ENCODE data around the gene STPG4.

The STPG4 gene

DNA sequence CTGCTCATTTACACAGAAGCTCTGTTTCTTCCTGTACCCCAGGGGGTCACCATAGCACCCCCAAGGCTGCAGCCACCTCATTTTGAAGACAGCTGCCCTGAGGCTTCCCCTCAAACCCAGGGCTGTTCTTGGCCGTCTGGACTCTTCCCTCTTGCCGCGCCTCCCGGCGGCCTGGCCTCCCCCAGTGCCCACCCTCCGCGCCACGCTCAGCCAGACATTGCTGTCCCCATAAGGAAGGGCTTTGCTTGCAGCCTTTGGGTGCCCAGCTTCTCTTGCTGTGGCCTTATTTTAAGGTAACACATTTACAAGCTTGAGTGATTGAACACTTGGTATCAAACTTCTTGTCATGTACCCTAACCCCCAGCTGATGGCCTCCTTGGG, 79.0 kb downstream of the STPG4 start:
- Histone ChIP-seq H3K4me3 (ENCODE audit: low read length in 2 of 2) (no peak overlapping the region), H3K4me1 (ENCODE audit: control insufficient read depth in 2 of 2, insufficient read depth in 2 of 2, low read length in 2 of 2) (peaks cover 34 to 57% of the 10 kb centered on the region in 2 donors), H3K27me3 (ENCODE audit: control insufficient read depth in 2 of 2, insufficient read depth in 2 of 2, low read length in 2 of 2) (no peaks in the 10 kb centered on the region), H3K36me3 (ENCODE audit: control insufficient read depth in 2 of 2, insufficient read depth in 2 of 2, low read length in 2 of 2) (peaks cover 0 to 3% of the 10 kb centered on the region in 2 donors), H3K9me3 (ENCODE audit: control insufficient read depth in 2 of 2, low read length in 2 of 2) (no peaks in the 10 kb centered on the region), H3K9ac (ENCODE audit: low read depth in 1 of 2, low read length in 2 of 2) (no peak overlapping the region), H3K27ac (ENCODE audit: low read depth in 2 of 2, low read length in 2 of 2) (peak overlapping the region; percentile 37 to 48)

DNA sequence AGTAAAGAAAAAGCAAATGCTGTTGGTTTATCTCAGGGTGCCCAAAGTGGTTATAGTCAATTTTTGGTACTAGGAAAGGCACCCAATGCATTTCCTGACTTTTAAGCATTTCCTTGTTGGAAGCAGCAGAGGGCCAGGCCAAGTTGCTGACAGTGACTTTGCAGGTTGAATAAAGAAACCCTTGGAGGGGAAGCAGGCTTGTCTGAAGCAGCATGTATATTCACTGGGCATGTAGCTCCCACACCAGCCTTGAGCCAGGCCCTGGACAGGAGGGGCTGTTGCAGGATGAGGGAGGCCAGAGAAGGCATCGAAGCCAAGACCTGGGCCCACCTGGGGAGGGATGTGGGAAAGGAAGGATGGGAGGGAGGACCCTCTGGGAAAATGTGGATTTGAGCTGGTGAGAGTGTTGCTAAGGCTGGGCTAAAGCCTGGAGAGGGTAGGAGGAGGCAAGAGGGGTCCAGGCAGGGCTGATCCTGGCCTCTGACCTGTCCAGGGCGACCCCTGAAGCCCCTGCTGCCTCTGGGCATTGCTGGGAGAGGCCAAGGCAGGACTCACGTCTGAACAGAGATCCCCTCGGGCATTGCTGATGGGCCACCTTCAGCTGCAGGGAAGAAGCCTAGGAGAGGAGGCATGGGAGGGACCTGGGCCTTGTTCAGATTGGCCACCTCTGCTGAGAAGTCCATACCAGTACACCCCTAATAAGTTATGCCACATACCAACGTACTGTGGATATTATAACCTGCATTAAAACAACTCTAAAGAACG, 79.6 kb downstream of the STPG4 start:
- Histone ChIP-seq H3K9ac (ENCODE audit: low read depth in 1 of 2, low read length in 2 of 2) (no peak overlapping the region), H3K27ac (ENCODE audit: low read depth in 2 of 2, low read length in 2 of 2) (peak overlapping the region; percentile 13 to 48), H3K4me1 (ENCODE audit: control insufficient read depth in 2 of 2, insufficient read depth in 2 of 2, low read length in 2 of 2) (peaks cover 40 to 62% of the 10 kb centered on the region in 2 donors)

DNA sequence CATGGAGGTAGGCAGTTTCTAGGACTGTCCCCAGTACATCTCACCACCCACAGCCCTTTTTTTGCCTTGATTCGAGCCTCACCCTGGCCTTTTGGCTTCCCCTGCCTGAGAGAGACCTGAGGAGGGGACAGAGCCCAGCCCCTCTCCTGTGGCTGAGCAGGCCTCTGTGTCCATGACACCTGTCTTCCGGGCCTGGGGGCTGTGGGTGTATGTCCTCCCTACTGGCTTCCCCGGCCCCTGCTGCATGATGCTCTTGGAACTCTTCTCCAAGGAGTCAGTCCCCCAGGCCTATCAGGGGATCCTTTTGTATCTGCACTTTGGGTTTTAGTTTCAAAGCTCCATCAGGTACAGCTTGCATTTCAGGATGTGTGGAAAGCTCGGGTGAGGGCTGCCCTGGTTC, 80.4 kb downstream of the STPG4 start:
- H3K36me3 ChIP-seq (ENCODE audit: control insufficient read depth in 2 of 2, insufficient read depth in 2 of 2, low read length in 2 of 2), result peaks cover 0 to 3% of the 10 kb centered on the region in 2 donors
- no peak overlapping the region for H3K9ac ChIP-seq (ENCODE audit: low read depth in 1 of 2, low read length in 2 of 2)
- H3K4me1 ChIP-seq (ENCODE audit: control insufficient read depth in 2 of 2, insufficient read depth in 2 of 2, low read length in 2 of 2), result peaks cover 43 to 64% of the 10 kb centered on the region in 2 donors

More for the DNA sequence above, 79.6 kb downstream of the STPG4 start:
- Histone ChIP-seq H3K9me3 (ENCODE audit: control insufficient read depth in 2 of 2, low read length in 2 of 2) (no peaks in the 10 kb centered on the region), H3K4me3 (ENCODE audit: low read length in 2 of 2) (no peak overlapping the region), H3K36me3 (ENCODE audit: control insufficient read depth in 2 of 2, insufficient read depth in 2 of 2, low read length in 2 of 2) (peaks cover 0 to 3% of the 10 kb centered on the region in 2 donors), H3K27me3 (ENCODE audit: control insufficient read depth in 2 of 2, insufficient read depth in 2 of 2, low read length in 2 of 2) (no peaks in the 10 kb centered on the region)

DNA sequence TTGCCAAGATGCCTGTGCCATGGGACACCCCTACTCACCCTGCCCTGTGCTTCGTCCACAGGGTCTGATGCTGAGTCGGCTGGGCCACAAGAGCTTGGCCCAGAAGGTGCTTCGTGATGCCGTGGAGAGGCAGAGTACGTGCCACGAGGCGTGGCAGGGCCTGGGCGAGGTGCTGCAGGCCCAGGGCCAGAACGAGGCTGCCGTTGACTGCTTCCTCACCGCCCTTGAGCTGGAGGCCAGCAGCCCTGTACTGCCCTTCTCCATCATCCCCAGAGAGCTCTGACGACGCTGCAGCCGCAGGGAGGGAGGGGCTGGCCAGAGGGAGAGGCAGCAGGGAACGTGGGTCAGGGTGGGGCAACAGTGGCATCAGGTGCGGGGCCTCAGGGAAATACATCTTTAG, 81.5 kb downstream of the STPG4 start:
- H3K36me3 ChIP-seq (ENCODE audit: control insufficient read depth in 2 of 2, insufficient read depth in 2 of 2, low read length in 2 of 2), result peaks cover 0 to 3% of the 10 kb centered on the region in 2 donors
- no peaks in the 10 kb centered on the region for H3K27me3 ChIP-seq (ENCODE audit: control insufficient read depth in 2 of 2, insufficient read depth in 2 of 2, low read length in 2 of 2)
- H3K9ac ChIP-seq (ENCODE audit: low read depth in 1 of 2, low read length in 2 of 2), result peak overlapping the region; percentile 6 to 15
- H3K4me1 ChIP-seq (ENCODE audit: control insufficient read depth in 2 of 2, insufficient read depth in 2 of 2, low read length in 2 of 2), result peaks cover 45 to 66% of the 10 kb centered on the region in 2 donors
- H3K4me3 ChIP-seq (ENCODE audit: low read length in 2 of 2), result no peak overlapping the region
- no peaks in the 10 kb centered on the region for H3K9me3 ChIP-seq (ENCODE audit: control insufficient read depth in 2 of 2, low read length in 2 of 2)
- H3K27ac ChIP-seq (ENCODE audit: low read depth in 2 of 2, low read length in 2 of 2), result peak overlapping the region; percentile 54 to 89

More for the DNA sequence above, 80.4 kb downstream of the STPG4 start:
- Histone ChIP-seq H3K27ac (ENCODE audit: low read depth in 2 of 2, low read length in 2 of 2) (peak overlapping the region in 1 of 2 donors; percentile 89), H3K27me3 (ENCODE audit: control insufficient read depth in 2 of 2, insufficient read depth in 2 of 2, low read length in 2 of 2) (no peaks in the 10 kb centered on the region), H3K4me3 (ENCODE audit: low read length in 2 of 2) (no peak overlapping the region), H3K9me3 (ENCODE audit: control insufficient read depth in 2 of 2, low read length in 2 of 2) (no peaks in the 10 kb centered on the region)

DNA sequence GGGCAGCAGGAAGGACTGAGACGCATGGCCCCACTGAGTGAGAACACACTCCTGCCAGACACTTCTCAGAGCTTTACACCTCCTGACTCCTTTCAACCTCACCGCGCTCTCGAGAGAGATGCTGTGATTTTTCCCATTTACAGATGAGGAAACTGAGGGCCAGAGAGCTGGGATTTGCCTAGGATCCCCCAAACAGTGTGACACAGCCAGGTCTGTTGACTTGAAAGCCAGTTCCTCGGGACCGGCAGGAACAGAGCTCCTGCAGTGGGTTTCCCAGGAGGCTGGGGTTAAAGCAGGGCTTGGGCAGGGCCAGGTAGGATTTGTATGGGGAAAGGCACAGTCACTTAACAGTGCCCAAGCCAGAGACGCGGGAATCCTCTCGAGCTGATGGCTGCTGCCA, 81.9 kb downstream of the STPG4 start:
- Histone ChIP-seq H3K9me3 (ENCODE audit: control insufficient read depth in 2 of 2, low read length in 2 of 2) (no peaks in the 10 kb centered on the region), H3K4me1 (ENCODE audit: control insufficient read depth in 2 of 2, insufficient read depth in 2 of 2, low read length in 2 of 2) (peaks cover 47 to 66% of the 10 kb centered on the region in 2 donors), H3K27me3 (ENCODE audit: control insufficient read depth in 2 of 2, insufficient read depth in 2 of 2, low read length in 2 of 2) (no peaks in the 10 kb centered on the region), H3K36me3 (ENCODE audit: control insufficient read depth in 2 of 2, insufficient read depth in 2 of 2, low read length in 2 of 2) (peaks cover 0 to 3% of the 10 kb centered on the region in 2 donors), H3K4me3 (ENCODE audit: low read length in 2 of 2) (no peak overlapping the region), H3K27ac (ENCODE audit: low read depth in 2 of 2, low read length in 2 of 2) (peak overlapping the region; percentile 54 to 89), H3K9ac (ENCODE audit: low read depth in 1 of 2, low read length in 2 of 2) (peak overlapping the region; percentile 6 to 15)

DNA sequence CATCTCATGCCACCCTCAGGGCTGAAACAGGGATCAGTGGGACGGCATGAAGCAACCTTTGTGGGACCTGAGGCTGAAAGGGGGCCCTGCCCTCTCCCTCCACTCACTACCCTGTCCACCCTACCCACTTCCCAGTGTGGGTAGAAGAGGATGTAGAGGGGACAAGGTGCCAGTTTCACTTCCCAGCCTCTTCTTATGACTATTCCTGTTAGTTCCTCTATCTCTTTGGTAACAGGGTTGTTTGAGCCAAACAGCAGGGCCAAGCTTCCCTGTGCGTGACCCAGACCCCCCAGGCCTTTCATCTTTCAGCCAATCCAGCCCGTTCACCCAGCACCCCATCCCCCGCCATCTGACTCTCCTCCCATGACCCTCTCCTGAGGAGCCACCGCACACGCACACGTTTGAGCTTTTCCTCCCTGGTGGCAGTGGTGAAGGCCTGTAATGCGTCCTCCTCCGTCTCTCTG, 82.3 kb downstream of the STPG4 start:
- Histone ChIP-seq H3K36me3 (ENCODE audit: control insufficient read depth in 2 of 2, insufficient read depth in 2 of 2, low read length in 2 of 2) (peaks cover 0 to 3% of the 10 kb centered on the region in 2 donors), H3K4me3 (ENCODE audit: low read length in 2 of 2) (no peak overlapping the region), H3K9me3 (ENCODE audit: control insufficient read depth in 2 of 2, low read length in 2 of 2) (no peaks in the 10 kb centered on the region), H3K9ac (ENCODE audit: low read depth in 1 of 2, low read length in 2 of 2) (peak overlapping the region; percentile 14 to 23), H3K27me3 (ENCODE audit: control insufficient read depth in 2 of 2, insufficient read depth in 2 of 2, low read length in 2 of 2) (no peaks in the 10 kb centered on the region), H3K27ac (ENCODE audit: low read depth in 2 of 2, low read length in 2 of 2) (peak overlapping the region; percentile 84 to 89), H3K4me1 (ENCODE audit: control insufficient read depth in 2 of 2, insufficient read depth in 2 of 2, low read length in 2 of 2) (peaks cover 51 to 67% of the 10 kb centered on the region in 2 donors)

DNA sequence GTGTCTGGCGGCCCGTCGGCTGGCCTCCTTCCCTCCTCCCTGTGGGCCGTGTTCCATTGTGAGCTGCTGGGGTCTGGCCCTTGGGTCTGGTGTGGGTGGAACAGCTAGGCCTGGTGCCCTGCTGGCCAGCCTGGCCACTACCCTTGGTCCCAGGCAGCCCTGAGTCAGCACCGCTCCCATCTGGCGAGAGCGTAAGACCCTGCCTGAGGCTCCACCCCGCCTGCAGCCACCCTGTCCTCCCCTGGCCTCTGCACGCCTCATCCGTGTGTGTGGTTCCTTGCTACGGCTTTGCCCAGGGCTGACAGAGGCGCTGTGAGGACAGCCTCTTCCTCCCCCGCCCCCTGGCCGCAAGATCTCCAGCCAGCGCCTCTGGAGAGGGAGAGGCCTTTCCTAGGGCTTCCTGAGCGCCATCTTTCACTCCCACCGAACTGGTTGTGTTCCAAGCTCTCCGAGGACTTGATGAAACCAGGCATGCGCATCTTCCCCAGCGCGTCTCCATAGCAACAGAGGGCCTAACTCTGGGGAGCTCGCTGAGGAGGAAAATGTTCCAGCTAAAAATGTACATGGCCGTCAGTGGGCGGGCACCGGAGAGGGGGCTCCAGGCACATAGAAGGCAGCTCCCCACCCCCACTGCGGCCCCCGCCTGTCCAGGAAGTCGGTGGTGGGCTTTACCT, 83.0 kb downstream of the STPG4 start:
- Histone ChIP-seq H3K4me1 (ENCODE audit: control insufficient read depth in 2 of 2, insufficient read depth in 2 of 2, low read length in 2 of 2) (peaks cover 52 to 67% of the 10 kb centered on the region in 2 donors), H3K27ac (ENCODE audit: low read depth in 2 of 2, low read length in 2 of 2) (peak overlapping the region; percentile 84 to 89), H3K9ac (ENCODE audit: low read depth in 1 of 2, low read length in 2 of 2) (peak overlapping the region; percentile 17 to 28), H3K4me3 (ENCODE audit: low read length in 2 of 2) (no peak overlapping the region), H3K9me3 (ENCODE audit: control insufficient read depth in 2 of 2, low read length in 2 of 2) (no peaks in the 10 kb centered on the region), H3K36me3 (ENCODE audit: control insufficient read depth in 2 of 2, insufficient read depth in 2 of 2, low read length in 2 of 2) (peaks cover 0 to 5% of the 10 kb centered on the region in 2 donors), H3K27me3 (ENCODE audit: control insufficient read depth in 2 of 2, insufficient read depth in 2 of 2, low read length in 2 of 2) (no peaks in the 10 kb centered on the region)

DNA sequence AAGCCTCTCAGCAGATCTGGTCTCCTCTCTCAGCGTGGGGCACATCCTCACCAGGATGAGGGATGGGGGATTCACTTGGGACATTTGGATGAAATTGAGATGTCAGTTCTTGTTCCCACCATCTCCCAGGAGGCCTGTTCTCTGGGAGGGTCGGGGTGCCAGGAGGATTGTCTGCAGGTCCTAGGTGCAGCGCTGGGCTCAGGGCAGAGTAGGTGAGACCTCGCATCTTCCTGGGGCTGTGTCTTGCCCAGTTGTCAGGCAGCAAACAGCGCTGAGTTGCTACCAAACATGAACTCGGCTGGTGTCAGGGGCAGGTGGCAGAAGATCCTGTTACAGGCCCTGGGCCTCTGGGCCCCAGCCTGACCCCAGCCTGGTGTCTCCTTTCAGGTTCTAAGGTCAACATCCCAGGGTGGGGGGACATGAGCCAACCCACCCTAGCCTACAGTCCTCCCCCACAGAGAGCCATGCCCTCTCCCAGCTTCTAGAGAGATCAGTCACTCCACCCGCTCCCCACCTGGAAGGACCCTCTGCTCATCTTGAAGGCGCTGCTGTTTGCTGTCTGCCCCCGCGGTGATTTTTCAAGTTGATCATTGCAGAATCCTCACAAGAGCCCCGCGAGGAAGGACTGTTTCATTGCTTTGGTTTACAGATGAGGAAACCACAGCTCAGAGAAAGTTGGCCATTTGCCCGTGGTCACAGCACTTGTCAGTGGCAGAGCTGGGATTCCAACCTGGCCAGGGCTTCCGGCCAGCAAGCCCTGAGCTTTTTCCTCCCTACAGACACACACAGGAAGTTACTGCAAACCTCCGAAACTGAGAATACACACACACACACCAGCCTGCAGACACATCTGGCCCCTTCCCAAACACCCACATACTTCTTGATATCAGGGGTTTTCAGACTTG, 83.9 kb downstream of the STPG4 start:
- H3K4me3 ChIP-seq (ENCODE audit: low read length in 2 of 2), result no peak overlapping the region

DNA sequence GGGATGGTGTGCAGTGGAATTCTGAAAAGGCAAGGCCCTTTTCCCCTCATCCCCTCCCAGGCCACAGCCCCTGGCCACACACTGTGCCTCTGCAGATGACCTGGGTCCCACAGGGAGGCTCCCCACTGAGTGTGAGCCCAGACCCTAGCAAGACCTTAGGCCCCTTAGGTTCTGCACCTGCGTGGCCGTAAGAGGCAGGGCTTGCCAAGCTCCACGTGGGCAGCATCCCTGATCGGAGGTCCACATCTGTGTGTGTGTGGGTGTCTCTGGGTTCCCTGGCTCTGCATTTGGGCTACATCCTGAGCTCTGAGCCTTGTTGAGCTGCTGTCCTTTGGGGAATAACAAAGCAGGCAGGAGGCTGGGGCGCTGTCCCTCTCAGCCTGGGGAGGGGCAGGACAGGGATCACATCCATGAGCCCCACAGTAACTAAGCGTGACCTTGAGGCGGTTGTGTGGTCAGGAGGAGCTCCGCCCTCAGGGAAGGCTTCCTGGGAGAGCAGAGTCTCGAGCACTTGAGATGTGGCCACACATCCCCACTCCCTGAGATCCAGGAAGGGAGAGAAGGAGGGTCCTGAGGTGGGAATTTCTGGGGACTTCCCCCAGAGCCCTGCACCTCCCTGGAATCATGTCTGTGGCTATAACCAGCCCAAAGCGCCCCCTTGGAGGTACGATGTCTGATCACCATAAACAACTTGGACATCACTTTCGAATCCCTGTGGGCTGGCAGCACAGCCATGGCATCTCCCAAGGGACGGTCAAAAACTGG, 84.8 kb downstream of the STPG4 start:
- H3K9ac ChIP-seq (ENCODE audit: low read depth in 1 of 2, low read length in 2 of 2), result peak overlapping the region; percentile 32 to 42
- no peaks in the 10 kb centered on the region for H3K9me3 ChIP-seq (ENCODE audit: control insufficient read depth in 2 of 2, low read length in 2 of 2)
- H3K4me1 ChIP-seq (ENCODE audit: control insufficient read depth in 2 of 2, insufficient read depth in 2 of 2, low read length in 2 of 2), result peaks cover 63 to 70% of the 10 kb centered on the region in 2 donors
- H3K27me3 ChIP-seq (ENCODE audit: control insufficient read depth in 2 of 2, insufficient read depth in 2 of 2, low read length in 2 of 2), result no peaks in the 10 kb centered on the region
- peak overlapping the region; percentile 84 to 89 for H3K27ac ChIP-seq (ENCODE audit: low read depth in 2 of 2, low read length in 2 of 2)
- H3K4me3 ChIP-seq (ENCODE audit: low read length in 2 of 2), result no peak overlapping the region
- H3K36me3 ChIP-seq (ENCODE audit: control insufficient read depth in 2 of 2, insufficient read depth in 2 of 2, low read length in 2 of 2), result peaks cover 0 to 8% of the 10 kb centered on the region in 2 donors

More for the DNA sequence above, 83.9 kb downstream of the STPG4 start:
- H3K27me3 ChIP-seq (ENCODE audit: control insufficient read depth in 2 of 2, insufficient read depth in 2 of 2, low read length in 2 of 2), result no peaks in the 10 kb centered on the region
- H3K9me3 ChIP-seq (ENCODE audit: control insufficient read depth in 2 of 2, low read length in 2 of 2), result no peaks in the 10 kb centered on the region
- H3K4me1 ChIP-seq (ENCODE audit: control insufficient read depth in 2 of 2, insufficient read depth in 2 of 2, low read length in 2 of 2), result peaks cover 55 to 61% of the 10 kb centered on the region in 2 donors
- H3K9ac ChIP-seq (ENCODE audit: low read depth in 1 of 2, low read length in 2 of 2), result peak overlapping the region; percentile 17 to 28
- peak overlapping the region; percentile 84 to 89 for H3K27ac ChIP-seq (ENCODE audit: low read depth in 2 of 2, low read length in 2 of 2)
- peaks cover 0 to 8% of the 10 kb centered on the region in 2 donors for H3K36me3 ChIP-seq (ENCODE audit: control insufficient read depth in 2 of 2, insufficient read depth in 2 of 2, low read length in 2 of 2)
